GM03348 (cell line): ENCODE data around the gene OR5B21.

ENCODE experiments used
- DNase-seq: peaks from one replicate; pipeline ENCODE4 v3.0.0; 2012; ENCODE audit warnings: low spot score

Gene OR5B21

GRCh38 chr11:58508005-58508404, at the start of gene OR5B21:
TSS of gene OR5B21 (minus strand) at chr11:58508105. CDS start at chr11:58508105, 0 bp downstream.
- DNase-seq = no peak

DNA sequence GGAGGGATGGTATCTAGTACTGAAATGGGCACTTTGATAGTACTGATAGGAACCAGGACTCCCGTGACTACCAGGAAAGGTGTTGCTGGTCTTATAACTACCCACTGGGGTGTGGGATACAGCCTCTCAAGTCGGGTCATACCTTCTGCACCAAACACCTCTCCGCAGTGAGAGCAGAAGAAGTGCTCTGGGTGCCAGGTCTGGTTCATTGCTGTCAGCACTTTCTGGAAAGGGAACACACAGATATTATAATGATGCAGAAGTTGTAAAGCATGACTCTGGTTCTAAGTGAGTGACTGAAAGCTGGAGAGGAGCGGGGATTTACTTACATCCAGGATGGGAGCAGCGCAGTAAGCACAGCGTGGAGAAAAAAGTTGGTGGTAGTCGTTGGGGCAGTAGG, 41.7 kb upstream of the OR5B21 start:
- DNase-seq = no peak

GRCh38 chr11:58546841-58547240, 38.9 kb upstream of the OR5B21 start:
- DNase-seq = no peak

DNA sequence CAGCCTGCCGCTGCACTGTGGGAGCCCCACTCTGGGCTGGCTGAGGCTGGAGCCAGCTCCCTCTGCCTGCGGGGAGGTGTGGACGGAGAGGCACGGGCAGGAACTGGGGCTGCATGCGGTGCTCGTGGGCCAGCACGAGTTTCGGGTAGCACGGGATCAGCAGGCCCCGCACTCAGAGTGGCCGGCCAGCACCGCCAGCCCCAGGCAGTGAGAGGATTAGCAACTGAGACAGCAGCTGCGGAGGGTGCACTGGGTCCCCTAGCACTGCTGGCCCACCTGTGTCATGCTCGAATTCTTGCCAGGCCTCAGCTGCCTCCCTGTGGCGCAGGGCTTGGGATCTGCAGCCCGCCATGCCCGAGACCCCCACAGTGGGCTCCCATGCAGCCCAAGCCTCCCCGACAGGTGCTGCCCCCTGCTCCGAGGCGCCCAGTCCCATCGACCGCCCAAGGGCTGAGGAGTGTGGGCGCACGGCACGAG, 24.0 kb upstream of the OR5B21 start:
- no peak for DNase-seq

- no peak for DNase-seq
Measured at GRCh38 chr11:58530236-58530635, 22.3 kb upstream of the OR5B21 start.

DNA sequence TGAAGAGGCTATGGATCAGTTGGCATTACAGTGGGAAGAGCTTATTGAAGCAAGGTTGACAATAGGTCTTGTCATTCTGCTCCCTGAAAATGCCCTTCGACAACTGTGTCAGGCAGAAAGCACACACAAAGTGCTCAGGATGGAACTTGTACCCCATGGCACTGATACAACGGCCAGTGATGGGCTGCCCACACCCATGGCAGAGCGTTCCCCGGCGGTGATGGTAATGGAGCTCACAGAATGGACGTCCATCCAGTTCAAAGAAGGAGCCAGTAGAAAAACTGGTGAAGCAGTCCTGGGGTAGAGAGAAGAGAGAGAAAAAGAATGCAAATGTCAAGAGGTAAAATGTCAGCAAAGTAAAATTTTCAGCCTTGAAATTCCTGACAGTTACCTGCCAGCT, 19.5 kb upstream of the OR5B21 start:
- DNase-seq = no peak

DNA sequence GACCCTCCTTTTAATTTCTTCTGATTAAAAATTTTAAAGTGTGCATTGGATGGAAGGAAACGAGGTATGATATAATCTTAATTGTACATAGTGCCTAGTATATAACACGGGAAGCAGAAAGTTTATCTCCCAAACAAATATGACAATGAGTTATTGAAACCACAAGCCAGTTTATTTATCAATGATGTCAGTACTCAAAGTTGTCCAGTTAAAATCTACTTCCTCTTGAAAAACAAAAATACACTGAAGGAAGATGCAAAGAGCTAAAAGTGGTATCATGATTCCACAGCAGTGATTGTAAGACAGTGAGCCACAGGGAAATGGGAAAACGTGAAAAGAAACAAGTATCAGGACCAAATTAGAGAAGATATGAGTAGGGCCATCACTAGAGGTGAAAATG, 18.8 kb upstream of the OR5B21 start:
- no peak for DNase-seq

DNA sequence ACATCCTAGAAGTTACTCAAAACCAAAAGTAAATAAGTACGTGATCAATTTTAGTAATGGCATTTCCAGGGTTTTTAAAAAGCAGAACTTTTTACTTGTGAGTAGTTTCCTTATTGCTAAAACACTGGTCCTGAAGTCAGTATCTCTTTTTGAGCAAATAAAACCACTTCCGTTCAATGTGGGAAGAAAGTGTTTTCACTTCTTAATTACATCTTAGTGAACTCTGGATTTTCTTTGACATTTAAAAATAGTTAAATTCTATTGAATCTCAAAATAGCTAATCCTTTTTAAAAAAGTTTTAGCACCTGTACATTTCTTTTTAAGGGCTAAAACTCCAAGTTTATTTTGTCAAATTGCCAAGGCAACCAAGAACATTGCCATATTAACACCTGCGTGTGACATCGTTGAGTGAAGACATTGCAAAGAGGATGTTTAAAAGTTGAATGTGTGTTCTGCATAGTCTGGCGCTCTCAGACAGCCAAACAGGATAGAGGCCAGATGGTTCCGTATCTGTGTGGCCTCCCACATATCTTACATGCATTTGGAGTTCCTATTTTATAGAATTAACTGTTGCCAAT, 17.2 kb upstream of the OR5B21 start:
- DNase-seq = no peak

- DNase-seq = peak; percentile 87
Measured at GRCh38 chr11:58524232-58525036, 16.5 kb upstream of the OR5B21 start.

DNA sequence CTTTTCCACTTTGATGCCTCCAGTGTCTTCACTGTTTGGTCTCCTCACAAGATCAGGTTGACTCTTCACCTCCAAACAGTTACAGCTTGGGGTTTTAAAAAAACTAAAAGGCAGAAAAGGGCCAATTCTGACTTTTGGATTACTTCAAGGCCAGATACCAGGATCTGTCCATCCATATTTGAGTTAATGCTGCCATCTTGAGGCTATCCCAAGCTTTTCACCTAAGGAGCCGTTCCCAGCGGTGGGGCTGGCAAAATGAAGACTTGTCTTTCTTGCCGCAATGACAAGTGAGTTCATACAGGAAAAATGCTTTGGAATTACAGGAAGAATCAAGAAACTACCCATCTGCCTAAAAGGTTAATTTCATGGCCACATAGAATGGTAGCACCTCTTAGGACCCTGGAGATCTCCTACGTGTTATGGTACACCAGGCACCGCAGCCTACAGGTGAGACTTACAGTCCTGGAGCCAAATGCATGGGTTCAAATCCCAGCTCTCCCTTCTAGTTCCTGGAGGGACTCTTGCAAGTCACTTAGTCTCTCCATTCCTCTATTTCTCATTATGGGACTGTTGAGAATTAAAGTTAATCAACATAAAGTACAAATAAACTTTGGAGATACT, 6.0 kb upstream of the OR5B21 start:
- peak; percentile 72 for DNase-seq

- DNase-seq = no peak
Measured at GRCh38 chr11:58511636-58512035, 3.7 kb upstream of the OR5B21 start.

- no peak for DNase-seq
Measured at GRCh38 chr11:58509748-58510147, 1.8 kb upstream of the OR5B21 start.

DNA sequence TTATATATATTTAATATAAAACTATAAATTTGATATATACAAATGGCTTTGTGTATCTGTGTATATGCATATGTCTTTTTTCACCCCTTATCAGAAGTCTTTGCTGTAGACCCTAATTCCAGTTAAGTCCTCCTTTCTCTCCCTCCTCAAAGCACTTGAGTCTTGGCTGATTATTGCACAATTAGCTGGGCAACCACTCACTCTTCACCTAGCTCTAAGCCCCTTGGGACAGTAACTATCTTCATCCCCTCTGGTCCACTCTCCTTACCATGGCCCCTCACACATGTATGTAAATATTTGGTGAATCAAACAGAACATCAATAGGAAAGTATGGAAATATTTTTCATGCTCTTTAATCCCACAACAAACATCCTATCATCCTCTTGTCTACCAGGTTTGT, 909 bp upstream of the OR5B21 start:
- no peak for DNase-seq

DNA sequence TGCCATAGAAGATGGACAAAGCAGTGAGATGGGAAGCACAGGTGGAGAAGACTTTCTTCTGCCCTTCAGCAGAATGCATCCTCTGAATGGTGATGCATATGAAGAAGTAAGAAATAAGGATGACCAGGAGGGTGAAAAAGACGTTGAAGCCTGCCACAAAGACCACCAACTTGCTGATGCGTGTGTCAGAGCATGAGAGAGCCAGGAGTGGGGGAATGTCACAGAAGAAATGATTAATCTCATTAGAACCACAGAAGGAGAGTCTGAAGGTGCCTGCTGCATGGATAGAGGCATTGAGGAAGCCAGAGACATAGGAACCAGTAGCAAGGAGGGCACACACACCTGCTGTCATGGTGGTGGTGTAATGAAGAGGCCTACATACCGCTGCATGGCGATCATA, 550 bp downstream of the OR5B21 start:
- no peak for DNase-seq

DNA sequence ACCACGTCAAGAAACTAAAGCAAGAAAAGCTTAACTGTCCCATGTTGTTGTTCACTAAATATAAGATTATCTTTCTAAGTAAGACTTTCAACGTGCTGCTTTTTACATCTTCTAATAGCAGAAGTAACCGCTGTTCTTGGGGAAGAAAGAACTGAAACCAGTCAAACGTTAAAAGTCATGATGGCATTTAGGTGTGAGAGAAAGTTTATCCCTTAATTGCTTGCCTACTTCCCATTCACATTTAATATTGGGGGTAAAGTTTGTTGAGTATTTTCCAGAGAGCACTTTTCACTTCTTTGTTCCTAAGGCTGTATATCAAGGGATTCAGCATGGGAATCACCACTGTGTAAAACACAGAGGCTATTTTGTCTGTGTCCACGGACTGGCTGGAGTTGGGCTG, 970 bp downstream of the OR5B21 start:
- DNase-seq = no peak

DNA sequence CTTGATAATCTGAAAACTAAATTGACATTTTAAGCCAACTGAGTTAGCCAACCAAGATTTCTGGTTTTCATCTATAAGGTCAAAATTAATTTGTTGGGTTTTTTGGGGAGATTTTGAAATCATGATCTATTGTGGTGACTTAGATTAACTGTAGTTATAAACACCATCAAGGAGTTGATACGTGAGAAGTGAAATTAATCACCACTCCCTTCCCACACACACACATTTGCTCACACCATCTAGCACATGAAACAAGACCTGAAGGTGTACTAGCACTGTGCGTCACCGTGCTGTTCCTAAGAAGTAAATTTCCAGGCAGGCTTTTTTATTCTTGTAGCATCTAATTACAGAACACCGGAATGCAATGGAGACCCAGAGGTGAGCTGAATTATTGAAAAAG, 2.1 kb downstream of the OR5B21 start:
- DNase-seq = no peak

DNA sequence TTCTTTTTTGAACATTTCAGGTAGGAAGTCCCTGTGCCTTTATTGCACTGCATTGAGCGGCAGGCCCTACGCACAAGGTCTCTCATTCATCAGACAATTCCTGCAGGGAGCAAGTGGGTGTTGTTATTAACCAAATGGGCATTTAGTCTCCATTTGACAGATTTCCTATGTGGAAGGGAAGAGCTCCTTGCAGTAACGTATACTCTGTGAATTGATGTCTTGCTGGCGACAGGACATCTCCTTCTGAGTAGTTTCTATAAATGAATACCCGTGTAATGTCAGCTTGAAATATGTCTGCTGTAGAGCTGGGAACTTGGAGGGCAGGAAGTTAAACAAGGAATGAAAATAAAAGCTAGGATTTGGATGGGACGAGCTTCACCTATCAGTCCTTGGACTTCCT, 3.7 kb downstream of the OR5B21 start:
- DNase-seq = no peak

DNA sequence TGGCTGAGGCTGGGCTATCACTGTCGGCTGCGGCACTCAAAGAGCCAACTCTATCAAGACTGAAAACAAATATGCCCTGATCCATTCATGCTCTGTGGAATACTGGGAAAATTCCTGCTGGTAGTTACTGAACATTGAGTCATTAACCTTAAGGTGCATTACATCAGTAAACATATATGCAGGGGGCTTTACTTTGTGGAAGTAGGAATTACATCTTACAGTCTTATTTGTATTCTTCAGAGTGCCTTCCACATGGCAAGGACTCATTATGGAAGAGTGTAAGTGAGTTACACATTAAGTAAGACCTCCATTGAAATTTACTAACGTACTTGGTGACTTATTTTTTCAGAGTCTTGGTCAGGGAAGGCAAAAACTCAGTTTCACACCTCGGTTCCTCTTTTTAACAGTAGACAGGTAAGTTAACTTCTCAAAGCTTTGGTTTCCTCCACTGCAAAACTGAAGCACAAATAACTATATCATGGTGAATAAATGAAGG, 4.5 kb downstream of the OR5B21 start:
- no peak for DNase-seq

GRCh38 chr11:58502004-58502403, 5.9 kb downstream of the OR5B21 start:
- DNase-seq = no peak

DNA sequence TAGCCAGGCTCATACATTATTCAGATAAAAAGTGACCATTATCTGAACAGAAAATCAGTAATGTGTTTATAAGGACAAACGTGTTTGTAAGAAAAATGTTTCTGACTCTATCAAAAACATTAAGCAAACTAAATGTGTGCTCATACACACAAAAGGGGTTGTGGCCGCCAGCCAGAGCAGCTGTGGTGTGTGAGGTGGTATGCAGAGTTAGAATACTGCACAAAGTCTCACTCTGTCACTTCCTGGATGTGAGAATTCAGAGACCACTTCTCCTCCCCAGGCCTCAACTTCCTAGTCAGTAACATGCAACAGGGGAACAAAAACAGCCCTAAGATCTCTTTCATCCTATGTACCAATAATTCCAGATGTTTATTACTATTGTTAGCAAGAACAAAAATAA, 9.4 kb downstream of the OR5B21 start:
- DNase-seq = no peak

GRCh38 chr11:58497951-58498350, 10.0 kb downstream of the OR5B21 start:
- no peak for DNase-seq

DNA sequence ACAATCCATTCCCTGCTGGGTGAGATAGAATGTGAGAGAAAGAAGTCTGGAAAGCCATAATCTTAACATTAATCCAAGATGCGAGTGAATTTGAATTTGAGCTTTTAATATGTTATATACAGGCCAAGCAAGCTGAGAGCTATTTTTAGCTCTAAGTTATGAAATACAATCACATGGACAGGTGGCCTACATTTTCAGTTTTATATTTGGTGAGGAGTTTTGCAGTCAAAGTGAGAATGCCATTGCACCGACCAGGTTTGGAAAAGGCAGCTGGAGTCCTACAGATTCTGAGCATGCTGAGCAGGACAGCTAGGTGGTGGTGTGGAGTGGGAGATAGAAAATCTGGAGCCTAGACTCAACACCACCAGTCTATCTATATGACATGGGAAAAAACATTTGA, 12.0 kb downstream of the OR5B21 start:
- no peak for DNase-seq

DNA sequence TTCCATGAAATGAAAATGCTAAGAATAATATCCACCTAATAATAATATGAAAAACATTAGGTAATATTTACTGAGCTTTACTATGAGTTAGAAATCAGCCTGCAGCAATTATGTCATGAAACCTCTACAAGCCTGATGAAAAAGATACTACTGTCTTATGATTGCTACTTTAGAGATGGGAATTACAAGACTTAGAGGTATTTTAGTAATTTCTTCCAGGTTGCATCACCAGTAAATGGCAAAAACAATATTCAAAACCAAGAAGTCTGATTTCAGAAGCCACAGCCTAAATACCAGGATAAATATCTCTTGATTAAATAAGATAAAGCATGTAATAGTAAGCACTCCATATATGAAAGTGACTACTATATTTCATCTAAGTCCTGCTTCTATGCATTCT, 13.8 kb downstream of the OR5B21 start:
- DNase-seq = peak; percentile 46
